Caco-2 (cell line): ENCODE measurements around the gene LPAR3. TPM values are rescaled to one million over a fixed set of nuclear protein-coding genes. Genes with fewer than 3 reads are reported as not detected.

Experiments
- BruUV-seq: library from RNA; stranded (reverse); fragments of 400-500 nt; replicated peaks from 2 replicates; lab custom pipeline; 2021; lab: Mats Ljungman, UMichigan
- CTCF ChIA-PET: fragments of 300-600 bp; sonication (Branson Sonifier 250); formaldehyde crosslinking; loops from one replicate; lab custom pipeline; 2022; ENCODE audit warnings: antibody characterized with exemption; lab: Charles Lee
- POLR2A ChIA-PET: fragments of 300-600 bp; sonication (Branson Sonifier 250); formaldehyde crosslinking; loops from one replicate; lab custom pipeline; 2022; ENCODE audit warnings: antibody characterized with exemption; lab: Charles Lee
- DNase-seq, 2 experiments: peaks; one replicate each; pipeline versions ENCODE4 v3.0.0 to v3.0.0-alpha.2; 2020 to 2022
- H3K27me3 ChIP-seq: replicated peaks from 2 replicates; pipeline ENCODE4 v1.6.0; 2011; ENCODE audit warnings: low read length; ENCODE audit not compliant: control insufficient read depth, insufficient read depth
- H3K36me3 ChIP-seq: 2 replicates; pipeline ENCODE4 v1.5.1; 2011; ENCODE audit warnings: low read length; ENCODE audit not compliant: control insufficient read depth, insufficient read depth
- H3K4me1 ChIP-seq: fragments of 250-450 bp; sonication (Bioruptor Pico); 2 replicates; pipeline ENCODE4 v1.5.1; 2020; ENCODE audit warnings: mild to moderate bottlenecking
- H3K4me3 ChIP-seq: 2 replicates; pipeline ENCODE4 v1.5.1; 2011; ENCODE audit warnings: low read depth, mild to moderate bottlenecking, control low read depth, low read length
- H3K9me3 ChIP-seq: fragments of 250-450 bp; sonication (Bioruptor Pico); 2 replicates; pipeline ENCODE4 v1.5.1; 2020; ENCODE audit warnings: mild to moderate bottlenecking, moderate library complexity
- H3K27ac Mint-ChIP-seq: one replicate; pipeline ENCODE4 v1.8.0; 2022; ENCODE audit warnings: mixed read lengths; ENCODE audit not compliant: unreplicated experiment
- H3K27me3 Mint-ChIP-seq: one replicate; pipeline ENCODE4 v1.8.0; 2022; ENCODE audit warnings: mixed read lengths; ENCODE audit not compliant: insufficient read depth, unreplicated experiment
- H3K36me3 Mint-ChIP-seq: one replicate; pipeline ENCODE4 v1.8.0; 2022; ENCODE audit warnings: mild to moderate bottlenecking, mixed read lengths; ENCODE audit not compliant: insufficient read depth, unreplicated experiment
- H3K4me1 Mint-ChIP-seq: one replicate; pipeline ENCODE4 v1.8.0; 2022; ENCODE audit warnings: low read depth, mixed read lengths; ENCODE audit not compliant: unreplicated experiment
- H3K4me3 Mint-ChIP-seq: one replicate; pipeline ENCODE4 v1.8.0; 2022; ENCODE audit warnings: mild to moderate bottlenecking, moderate library complexity, mixed read lengths; ENCODE audit not compliant: unreplicated experiment
- H3K9me3 Mint-ChIP-seq: one replicate; pipeline ENCODE4 v1.8.0; 2022; ENCODE audit warnings: mixed read lengths; ENCODE audit not compliant: unreplicated experiment
- intact Hi-C: fragments of 100-400 bp; cut with micrococcal nuclease; formaldehyde crosslinking; loops from one replicate; pipeline ENCODE4 v1.10.0; 2022; ENCODE audit not compliant: unreplicated experiment
- total RNA-seq: library from RNA; stranded (reverse); gene quantifications from 2 replicates; pipeline ENCODE4 v1.2.3, GENCODE V29; 2022
- TF ChIP-seq, protein P1 (sequence below), 2 experiments: fragments of 200-600 bp in 1 of 2; IDR thresholded peaks; 1 replicate in 1 of 2; 2 replicates in 1 of 2; pipeline versions ENCODE4 v1.5.1 to v1.8.0; 2011 to 2022; ENCODE audit warnings: antibody characterized with exemption in 1 of 2, control low read depth in 1 of 2, inconsistent platforms in 1 of 2, low read depth in 1 of 2, low read length in 1 of 2, mild to moderate bottlenecking in 1 of 2, moderate library complexity in 1 of 2; ENCODE audit not compliant: insufficient read depth in 1 of 2, severe bottlenecking in 1 of 2, unreplicated experiment in 1 of 2

LPAR3 gene
- total RNA-seq, 1 experiment from 2014 or later: not detected

DNA sequence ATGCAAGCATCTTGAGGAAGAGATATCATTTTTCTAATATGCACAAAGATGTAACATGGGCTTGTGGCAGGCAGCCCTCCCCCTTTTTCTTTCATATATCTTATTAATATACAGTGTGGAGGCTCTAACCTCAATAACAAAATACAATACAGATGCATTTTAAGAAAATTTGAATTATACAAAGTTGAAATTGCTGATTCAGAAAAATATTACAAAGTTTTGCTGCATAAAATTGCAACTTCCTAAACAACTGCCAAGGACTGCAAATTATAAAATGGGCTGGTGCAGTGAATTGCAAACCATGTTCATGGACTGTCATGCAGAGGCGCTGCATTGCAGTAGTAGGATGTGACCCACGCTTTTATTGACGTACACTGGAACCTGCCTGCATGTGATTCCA lies 84.0 kb downstream of the LPAR3 start:
- H3K9me3 ChIP-seq: no peaks in the 10 kb centered on the region
- H3K4me3 ChIP-seq: no peak overlapping the region
- H3K36me3 ChIP-seq: no peaks in the 10 kb centered on the region
- ChIA-PET POLR2A (no interaction called here), CTCF (no interaction called here)
- no peaks in the 10 kb centered on the region for H3K4me1 Mint-ChIP-seq
- no peaks in the 10 kb centered on the region for H3K36me3 Mint-ChIP-seq
- no peak overlapping the region for H3K4me3 Mint-ChIP-seq
- DNase-seq: no peak
- BruUV-seq: no TSS peak
- H3K27ac Mint-ChIP-seq: no peak overlapping the region
- H3K27me3 ChIP-seq: no peaks in the 10 kb centered on the region
- no peaks in the 10 kb centered on the region for H3K4me1 ChIP-seq
- H3K27me3 Mint-ChIP-seq: peaks cover 13% of the 10 kb centered on the region
- intact Hi-C loops: no loop called here
- TF ChIP-seq, protein P1, sequence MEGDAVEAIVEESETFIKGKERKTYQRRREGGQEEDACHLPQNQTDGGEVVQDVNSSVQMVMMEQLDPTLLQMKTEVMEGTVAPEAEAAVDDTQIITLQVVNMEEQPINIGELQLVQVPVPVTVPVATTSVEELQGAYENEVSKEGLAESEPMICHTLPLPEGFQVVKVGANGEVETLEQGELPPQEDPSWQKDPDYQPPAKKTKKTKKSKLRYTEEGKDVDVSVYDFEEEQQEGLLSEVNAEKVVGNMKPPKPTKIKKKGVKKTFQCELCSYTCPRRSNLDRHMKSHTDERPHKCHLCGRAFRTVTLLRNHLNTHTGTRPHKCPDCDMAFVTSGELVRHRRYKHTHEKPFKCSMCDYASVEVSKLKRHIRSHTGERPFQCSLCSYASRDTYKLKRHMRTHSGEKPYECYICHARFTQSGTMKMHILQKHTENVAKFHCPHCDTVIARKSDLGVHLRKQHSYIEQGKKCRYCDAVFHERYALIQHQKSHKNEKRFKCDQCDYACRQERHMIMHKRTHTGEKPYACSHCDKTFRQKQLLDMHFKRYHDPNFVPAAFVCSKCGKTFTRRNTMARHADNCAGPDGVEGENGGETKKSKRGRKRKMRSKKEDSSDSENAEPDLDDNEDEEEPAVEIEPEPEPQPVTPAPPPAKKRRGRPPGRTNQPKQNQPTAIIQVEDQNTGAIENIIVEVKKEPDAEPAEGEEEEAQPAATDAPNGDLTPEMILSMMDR (IDR thresholded peaks at IDR 0.05; ENCODE audit: insufficient read depth in 1 of 2, low read depth in 1 of 2, low read length in 1 of 2, severe bottlenecking in 1 of 2, unreplicated experiment in 1 of 2): no peak
- no peaks in the 10 kb centered on the region for H3K9me3 Mint-ChIP-seq

DNA sequence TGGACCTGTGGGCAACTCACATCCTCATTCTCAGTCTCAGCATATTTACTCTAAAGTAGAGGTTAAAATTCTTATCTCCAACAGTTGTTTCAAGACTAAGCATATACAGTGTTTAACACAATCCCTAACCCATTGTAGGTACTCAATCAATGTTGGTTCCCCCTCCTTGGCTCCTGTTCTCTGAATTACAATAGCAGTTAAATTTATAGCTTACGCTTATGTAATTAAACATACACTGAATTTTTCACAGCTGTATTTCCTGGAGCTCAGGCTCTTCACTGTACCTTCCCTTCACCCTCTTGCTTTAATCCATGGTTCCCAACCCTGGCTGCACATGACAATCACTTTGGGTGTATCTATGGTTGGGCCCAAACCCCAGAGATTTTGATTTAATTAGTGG lies 89.4 kb downstream of the LPAR3 start:
- Mint-ChIP-seq H3K9me3 (no peaks in the 10 kb centered on the region), H3K4me1 (no peaks in the 10 kb centered on the region), H3K27ac (no peak overlapping the region), H3K36me3 (no peaks in the 10 kb centered on the region), H3K4me3 (no peak overlapping the region), H3K27me3 (peaks cover 6% of the 10 kb centered on the region)
- POLR2A ChIA-PET: no interaction called here
- no peaks in the 10 kb centered on the region for H3K9me3 ChIP-seq
- no peaks in the 10 kb centered on the region for H3K36me3 ChIP-seq
- no peak overlapping the region for H3K4me3 ChIP-seq
- TF ChIP-seq, protein P1 (IDR thresholded peaks at IDR 0.05; ENCODE audit: insufficient read depth in 1 of 2, low read depth in 1 of 2, low read length in 1 of 2, severe bottlenecking in 1 of 2, unreplicated experiment in 1 of 2): no peak
- BruUV-seq: no TSS peak
- CTCF ChIA-PET: interaction anchor here (1.3 kb wide), 1 partner anchor 21 kb away, joined by 4 read pairs; no protein-coding TSS in a partner anchor
- intact Hi-C loops: no loop called here
- H3K4me1 ChIP-seq: no peaks in the 10 kb centered on the region
- H3K27me3 ChIP-seq: no peaks in the 10 kb centered on the region
- DNase-seq: no peak

DNA sequence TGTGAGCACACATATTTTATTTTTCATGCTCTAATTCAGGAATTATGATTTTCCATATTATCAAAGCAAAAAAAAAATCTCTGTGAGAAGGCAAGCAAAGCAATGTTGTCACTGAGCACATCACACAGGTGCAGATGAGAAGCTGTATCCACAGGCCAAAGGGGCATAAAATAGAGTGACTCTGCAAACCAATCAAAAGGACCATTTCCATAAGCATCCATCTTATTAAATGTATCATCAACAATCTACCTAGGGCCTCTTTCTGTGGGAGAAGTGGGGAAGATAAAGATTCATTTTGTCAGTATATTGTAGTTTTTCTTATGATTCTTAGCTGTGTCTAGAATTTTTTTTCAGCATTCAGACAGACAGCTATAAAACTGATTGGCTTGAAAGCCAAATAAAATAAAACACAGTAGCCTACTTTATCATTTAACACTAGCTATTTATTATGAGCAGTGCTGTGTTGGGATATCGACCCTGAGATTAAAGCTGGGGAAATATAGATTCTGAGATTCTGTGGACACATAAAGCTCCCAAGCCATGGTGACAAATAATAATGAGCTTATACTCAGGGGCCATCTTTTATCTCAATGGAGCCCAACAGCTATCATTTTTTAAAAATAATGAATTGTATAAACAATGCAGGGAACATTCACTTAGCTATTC lies 90.3 kb downstream of the LPAR3 start:
- Histone ChIP-seq H3K36me3 (no peaks in the 10 kb centered on the region), H3K27me3 (no peaks in the 10 kb centered on the region), H3K9me3 (no peaks in the 10 kb centered on the region), H3K4me1 (no peaks in the 10 kb centered on the region), H3K4me3 (no peak overlapping the region)
- TF ChIP-seq, protein P1 (IDR thresholded peaks at IDR 0.05; ENCODE audit: insufficient read depth in 1 of 2, low read depth in 1 of 2, low read length in 1 of 2, severe bottlenecking in 1 of 2, unreplicated experiment in 1 of 2): no peak
- no peak overlapping the region for H3K27ac Mint-ChIP-seq
- BruUV-seq: no TSS peak
- no peak for DNase-seq
- H3K27me3 Mint-ChIP-seq: peaks cover 10% of the 10 kb centered on the region
- POLR2A ChIA-PET: no interaction called here
- no peak overlapping the region for H3K4me3 Mint-ChIP-seq
- intact Hi-C loops: no loop called here
- H3K4me1 Mint-ChIP-seq: no peaks in the 10 kb centered on the region
- CTCF ChIA-PET: interaction anchor here (1.3 kb wide), 1 partner anchor 20 kb away, joined by 4 read pairs; no protein-coding TSS in a partner anchor
- no peaks in the 10 kb centered on the region for H3K36me3 Mint-ChIP-seq
- no peaks in the 10 kb centered on the region for H3K9me3 Mint-ChIP-seq
